PFSK-1 (cell line): Measurements from ENCODE around the gene CRTAC1.

Experiments
- FOXP2 ChIP-seq: optimal IDR thresholded peaks from 2 replicates; pipeline ENCODE3; 2011; ENCODE audit warnings: borderline replicate concordance, control low read depth, inconsistent platforms; ENCODE audit not compliant: insufficient read depth; ENCODE audit errors: extremely low read length, extremely low read depth
- POLR2AphosphoS5 ChIP-seq: IDR thresholded peaks from 2 replicates; pipeline ENCODE4 v1.6.1; 2012; ENCODE audit warnings: low read depth, mild to moderate bottlenecking, control low read depth, low read length, moderate library complexity
- SIN3A ChIP-seq: IDR thresholded peaks from 2 replicates; pipeline ENCODE4 v1.6.1; 2012; ENCODE audit warnings: mild to moderate bottlenecking, low read length, moderate library complexity, borderline replicate concordance; ENCODE audit not compliant: insufficient read depth
- TAF1 ChIP-seq: IDR thresholded peaks from 2 replicates; pipeline ENCODE4 v1.6.1; 2012; ENCODE audit warnings: low read length, control low read depth, borderline replicate concordance; ENCODE audit not compliant: insufficient read depth
- TF ChIP-seq, protein P1 (sequence below), 2 experiments: IDR thresholded peaks; 2 replicates each; pipeline versions ENCODE4 v1.6.1 to v1.8.0; 2011 to 2012; ENCODE audit warnings: low read depth in 2 of 2, low read length in 2 of 2, control low read depth in 1 of 2, inconsistent platforms in 1 of 2, mild to moderate bottlenecking in 1 of 2, moderate library complexity in 1 of 2; ENCODE audit not compliant: insufficient read depth in 1 of 2

CRTAC1 gene

DNA sequence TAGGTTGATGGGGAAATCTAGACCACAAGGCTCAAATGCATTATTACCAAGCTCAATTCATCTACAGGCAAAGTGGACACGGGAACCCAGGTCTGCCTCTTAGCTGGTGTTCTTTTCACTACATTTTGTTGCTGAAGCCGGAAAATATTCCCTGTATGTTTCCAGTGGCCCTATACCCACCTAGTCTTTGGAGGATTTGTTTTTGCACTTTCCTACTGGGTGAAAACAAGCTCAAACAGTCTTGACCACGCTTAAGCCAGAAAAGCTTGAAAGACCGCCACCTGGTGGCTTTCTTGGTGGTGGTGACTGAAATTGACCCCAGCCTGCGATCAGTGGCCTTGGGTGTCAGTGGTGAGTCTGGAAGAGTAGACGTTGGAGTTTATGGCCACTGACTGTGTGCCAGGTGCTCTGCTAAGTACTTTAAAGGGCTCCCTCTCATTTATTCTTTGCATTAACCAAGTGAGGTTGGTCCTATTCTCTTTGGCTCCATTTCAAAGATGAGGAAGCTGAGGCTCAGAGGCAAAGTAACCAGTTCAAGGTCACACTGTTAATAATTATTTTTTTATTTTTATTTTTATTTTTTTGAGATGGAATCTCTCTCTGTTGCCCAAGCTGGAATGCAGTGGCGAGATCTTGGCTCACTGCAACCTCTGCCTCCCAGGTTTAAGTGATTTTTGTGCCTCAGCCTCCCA is 11.1 kb upstream of the CRTAC1 start:
- TF ChIP-seq, protein P1, sequence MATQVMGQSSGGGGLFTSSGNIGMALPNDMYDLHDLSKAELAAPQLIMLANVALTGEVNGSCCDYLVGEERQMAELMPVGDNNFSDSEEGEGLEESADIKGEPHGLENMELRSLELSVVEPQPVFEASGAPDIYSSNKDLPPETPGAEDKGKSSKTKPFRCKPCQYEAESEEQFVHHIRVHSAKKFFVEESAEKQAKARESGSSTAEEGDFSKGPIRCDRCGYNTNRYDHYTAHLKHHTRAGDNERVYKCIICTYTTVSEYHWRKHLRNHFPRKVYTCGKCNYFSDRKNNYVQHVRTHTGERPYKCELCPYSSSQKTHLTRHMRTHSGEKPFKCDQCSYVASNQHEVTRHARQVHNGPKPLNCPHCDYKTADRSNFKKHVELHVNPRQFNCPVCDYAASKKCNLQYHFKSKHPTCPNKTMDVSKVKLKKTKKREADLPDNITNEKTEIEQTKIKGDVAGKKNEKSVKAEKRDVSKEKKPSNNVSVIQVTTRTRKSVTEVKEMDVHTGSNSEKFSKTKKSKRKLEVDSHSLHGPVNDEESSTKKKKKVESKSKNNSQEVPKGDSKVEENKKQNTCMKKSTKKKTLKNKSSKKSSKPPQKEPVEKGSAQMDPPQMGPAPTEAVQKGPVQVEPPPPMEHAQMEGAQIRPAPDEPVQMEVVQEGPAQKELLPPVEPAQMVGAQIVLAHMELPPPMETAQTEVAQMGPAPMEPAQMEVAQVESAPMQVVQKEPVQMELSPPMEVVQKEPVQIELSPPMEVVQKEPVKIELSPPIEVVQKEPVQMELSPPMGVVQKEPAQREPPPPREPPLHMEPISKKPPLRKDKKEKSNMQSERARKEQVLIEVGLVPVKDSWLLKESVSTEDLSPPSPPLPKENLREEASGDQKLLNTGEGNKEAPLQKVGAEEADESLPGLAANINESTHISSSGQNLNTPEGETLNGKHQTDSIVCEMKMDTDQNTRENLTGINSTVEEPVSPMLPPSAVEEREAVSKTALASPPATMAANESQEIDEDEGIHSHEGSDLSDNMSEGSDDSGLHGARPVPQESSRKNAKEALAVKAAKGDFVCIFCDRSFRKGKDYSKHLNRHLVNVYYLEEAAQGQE (IDR thresholded peaks at IDR 0.05; ENCODE audit: insufficient read depth in 1 of 2, low read depth in 2 of 2, low read length in 2 of 2) = no peak
- TF ChIP-seq FOXP2 = no peak
- no peak for TF ChIP-seq TAF1
- TF ChIP-seq SIN3A = no peak
- no peak for TF ChIP-seq POLR2AphosphoS5

DNA sequence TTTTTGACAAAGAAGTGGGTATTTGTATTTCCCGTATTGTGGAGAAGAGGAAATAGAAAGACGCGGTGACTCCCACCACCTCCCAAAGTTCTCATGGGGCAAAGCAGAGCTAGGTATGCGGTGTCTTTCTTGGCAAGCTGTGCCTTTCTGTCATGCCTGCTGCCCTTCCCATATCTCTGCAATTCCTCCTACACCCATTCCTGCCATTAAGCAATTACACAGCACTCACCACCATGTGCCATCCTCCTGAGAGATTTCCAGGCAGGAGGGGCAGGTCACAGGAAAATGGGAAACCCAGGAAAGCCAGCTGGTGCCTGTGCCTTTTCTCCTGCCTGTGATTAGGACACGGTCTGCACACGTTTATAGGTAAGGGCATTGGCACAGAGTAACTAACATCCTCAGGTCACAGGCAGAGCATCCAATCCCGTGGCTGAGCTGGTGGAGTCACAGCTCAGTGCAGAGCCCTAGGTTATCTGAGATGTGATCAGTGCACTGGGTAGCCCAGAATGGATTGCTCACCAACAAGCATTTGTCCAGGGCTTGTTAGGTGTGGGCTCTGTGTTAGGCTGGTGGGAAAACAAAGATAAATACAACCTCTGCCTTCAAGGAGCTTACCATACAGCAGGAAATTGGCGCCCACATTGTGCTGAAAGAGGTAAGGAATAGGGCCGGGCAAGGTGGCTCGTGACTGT is 9.4 kb upstream of the CRTAC1 start:
- TF ChIP-seq TAF1 (no peak), SIN3A (no peak), POLR2AphosphoS5 (no peak), FOXP2 (no peak)
- TF ChIP-seq, protein P1 (IDR thresholded peaks at IDR 0.05; ENCODE audit: insufficient read depth in 1 of 2, low read depth in 2 of 2, low read length in 2 of 2) = no peak

DNA sequence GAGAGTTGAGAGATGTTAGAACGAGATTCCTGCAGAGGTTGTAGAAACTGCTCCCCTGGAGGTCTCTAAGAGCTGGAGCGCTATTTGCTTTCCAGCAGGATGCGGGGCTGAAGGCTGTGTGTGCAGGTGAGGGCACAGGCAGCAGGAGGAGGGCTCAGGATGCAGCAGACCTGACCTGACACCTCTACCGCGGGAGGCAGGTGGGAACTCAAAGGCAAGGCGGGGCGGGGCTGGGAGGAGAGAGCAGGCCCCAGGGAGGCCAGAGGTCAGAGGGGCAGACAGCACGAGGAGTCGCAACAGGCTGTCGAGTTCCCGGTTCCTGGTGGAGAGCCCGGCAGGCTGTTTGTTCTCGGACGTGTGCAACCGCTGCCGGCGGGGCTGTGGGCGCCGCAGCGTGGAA is 7.9 kb upstream of the CRTAC1 start:
- TF ChIP-seq FOXP2 = no peak

DNA sequence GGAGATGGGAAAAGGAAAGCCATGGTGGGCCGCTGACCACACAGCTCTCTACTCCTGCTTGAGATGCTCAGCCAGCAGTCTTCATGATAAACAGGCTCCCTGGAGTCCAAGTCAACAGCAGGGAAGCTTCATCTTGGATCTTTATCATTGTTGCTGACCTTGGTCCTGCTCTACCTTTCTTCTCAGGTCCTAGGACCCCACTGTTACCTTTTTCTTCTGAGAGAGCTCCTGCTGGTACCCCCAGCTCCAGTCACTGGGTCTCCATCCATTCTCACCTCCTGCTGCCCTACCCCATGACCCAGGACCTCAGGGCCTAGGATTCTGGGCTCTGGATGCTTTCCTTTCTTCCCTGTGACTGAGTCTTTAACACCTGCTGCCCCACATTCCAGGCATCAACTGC is 5.2 kb upstream of the CRTAC1 start:
- TF ChIP-seq, protein P1 (IDR thresholded peaks at IDR 0.05; ENCODE audit: insufficient read depth in 1 of 2, low read depth in 2 of 2, low read length in 2 of 2) = peak in 1 of 2 experiments; percentile 75; a peak in 2 of 4 replicates
- TF ChIP-seq FOXP2 = no peak

DNA sequence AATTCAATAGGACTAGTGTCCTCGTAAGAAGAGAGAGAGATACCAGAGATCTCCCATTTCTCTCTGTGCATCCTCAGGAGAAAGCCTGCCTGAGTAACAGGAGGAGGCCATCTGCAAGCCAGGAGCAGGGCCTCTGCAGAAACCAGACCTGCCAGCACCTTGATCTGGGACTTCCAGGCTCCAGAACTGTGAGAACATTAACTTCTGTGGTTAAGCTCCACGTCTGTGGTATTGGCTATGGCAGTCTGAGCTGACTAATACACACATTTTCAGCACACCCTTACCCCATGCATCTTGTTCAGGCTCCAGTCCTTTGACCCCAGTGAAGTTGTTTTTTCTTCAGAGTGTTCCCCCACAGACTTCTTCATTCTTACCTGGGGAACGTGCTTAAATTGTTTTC is 3.1 kb upstream of the CRTAC1 start:
- TF ChIP-seq FOXP2 (no peak), POLR2AphosphoS5 (no peak), SIN3A (no peak), TAF1 (no peak)
- TF ChIP-seq, protein P1 (IDR thresholded peaks at IDR 0.05; ENCODE audit: insufficient read depth in 1 of 2, low read depth in 2 of 2, low read length in 2 of 2) = no peak
